ENCODE data around the gene MREG. TPM values are rescaled to one million over a fixed set of nuclear protein-coding genes. Genes with fewer than 3 reads are reported as not detected.
"Not testable (repeated sequence)": the region's sequence is repeated elsewhere in the genome, so short reads cannot be mapped to it uniquely, and the experiment has no call there.

MREG gene
- total RNA-seq, 3 donors from 2014 or later (not counting 1 experiment from before 2014, with no cell fraction given): 4.0 to 9.8 (median 6.8) TPM

- Mint-ChIP-seq H3K27me3 (ENCODE audit: low read depth in 2 of 2) (no peaks in the 10 kb centered on the region), H3K27ac (no peak overlapping the region), H3K36me3 (peaks cover 7% of the 10 kb centered on the region), H3K4me3 (no peak overlapping the region), H3K9me3 (no peaks in the 10 kb centered on the region), H3K4me1 (peaks cover 14 to 16% of the 10 kb centered on the region in 2 donors)
- Histone ChIP-seq H3K4me1 (ENCODE audit: control insufficient read depth, insufficient read depth, low read length) (peaks cover 10% of the 10 kb centered on the region), H3K27ac (ENCODE audit: low read length) (no peak overlapping the region), H3K36me3 (ENCODE audit: control insufficient read depth, insufficient read depth, low read length) (peaks cover 7% of the 10 kb centered on the region), H3K4me3 (ENCODE audit: low read length) (no peak overlapping the region), H3K9me3 (ENCODE audit: control insufficient read depth, insufficient read depth, low read length) (no peaks in the 10 kb centered on the region), H3K27me3 (ENCODE audit: control insufficient read depth, insufficient read depth, low read length) (no peaks in the 10 kb centered on the region)
- ATAC-seq (no peak), DNase-seq (no peak)
- intact Hi-C loops (cut with micrococcal nuclease): no loop called here
- WGBS (ENCODE audit: insufficient coverage): 48% methylated on average over 1 of the region's 2 CpGs
- no peak for TF ChIP-seq CTCF (IDR thresholded peaks at IDR 0.05)
These were observed 14.7 kb downstream of the MREG start for GRCh38 chr2:215998636-215999035.

DNA sequence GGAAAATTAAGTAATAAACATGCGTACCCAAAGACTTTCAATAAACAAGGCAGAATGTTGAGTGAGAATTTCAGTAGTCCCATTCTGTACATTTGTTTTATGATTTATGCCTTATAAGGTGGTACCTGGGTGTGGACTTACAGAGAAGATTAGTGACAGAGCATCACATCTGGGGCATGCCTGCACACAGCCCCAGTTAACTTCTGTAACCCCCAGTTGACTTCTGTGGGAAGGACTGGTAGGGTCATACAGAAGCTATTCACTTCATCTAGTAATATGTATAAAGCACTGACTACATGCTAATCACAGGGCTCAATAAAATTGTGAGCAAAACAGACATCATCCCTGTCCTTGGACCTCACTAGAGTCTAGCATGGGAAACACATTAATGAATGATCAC is 16.1 kb downstream of the MREG start:
- TF ChIP-seq CTCF (IDR thresholded peaks at IDR 0.05): no peak
- H3K4me1 Mint-ChIP-seq: peaks cover 4 to 13% of the 10 kb centered on the region in 2 donors
- Histone ChIP-seq H3K36me3 (ENCODE audit: control insufficient read depth, insufficient read depth, low read length) (peaks cover 7% of the 10 kb centered on the region), H3K9me3 (ENCODE audit: control insufficient read depth, insufficient read depth, low read length) (no peaks in the 10 kb centered on the region), H3K4me3 (ENCODE audit: low read length) (no peak overlapping the region), H3K4me1 (ENCODE audit: control insufficient read depth, insufficient read depth, low read length) (peaks cover 6% of the 10 kb centered on the region), H3K27me3 (ENCODE audit: control insufficient read depth, insufficient read depth, low read length) (no peaks in the 10 kb centered on the region), H3K27ac (ENCODE audit: low read length) (no peak overlapping the region)
- intact Hi-C loops (cut with micrococcal nuclease): no loop called here
- 100% methylated on average over 1 of the region's 1 CpG for WGBS (ENCODE audit: insufficient coverage)
- no peak for ATAC-seq
- DNase-seq: no peak
- H3K4me3 Mint-ChIP-seq: no peak overlapping the region
- H3K27ac Mint-ChIP-seq: no peak overlapping the region
- peaks cover 12% of the 10 kb centered on the region for H3K36me3 Mint-ChIP-seq
- no peaks in the 10 kb centered on the region for H3K9me3 Mint-ChIP-seq
- no peaks in the 10 kb centered on the region for H3K27me3 Mint-ChIP-seq (ENCODE audit: low read depth in 2 of 2)

DNA sequence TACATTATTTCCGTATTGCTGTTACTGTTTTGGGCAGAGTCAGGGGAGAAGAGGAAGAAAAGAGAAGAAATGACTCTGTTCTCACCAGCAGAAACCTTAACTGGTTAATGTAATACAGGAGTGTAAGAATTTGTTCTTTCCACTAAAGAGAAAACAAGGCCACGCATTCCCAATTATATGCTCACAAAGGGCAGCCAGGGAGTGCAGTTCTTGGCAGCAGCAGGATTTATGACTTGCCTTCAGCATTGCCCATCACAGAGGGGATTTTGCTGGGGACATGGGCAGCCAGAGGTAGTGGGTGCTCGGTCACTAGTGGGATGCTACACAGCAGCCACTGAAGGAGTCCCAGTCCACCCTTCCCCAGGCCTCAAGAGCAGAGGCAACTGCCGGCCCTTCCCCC is 18.4 kb downstream of the MREG start:
- no peak for DNase-seq
- no peak for ATAC-seq
- H3K36me3 ChIP-seq (ENCODE audit: control insufficient read depth, insufficient read depth, low read length): peaks cover 7% of the 10 kb centered on the region
- Mint-ChIP-seq H3K4me1 (peaks cover 4 to 12% of the 10 kb centered on the region in 2 donors), H3K9me3 (peaks cover 4 to 13% of the 10 kb centered on the region in 2 donors), H3K4me3 (no peak overlapping the region), H3K36me3 (peaks cover 33% of the 10 kb centered on the region), H3K27me3 (ENCODE audit: low read depth in 2 of 2) (no peaks in the 10 kb centered on the region), H3K27ac (no peak overlapping the region)
- no peak overlapping the region for H3K4me3 ChIP-seq (ENCODE audit: low read length)
- TF ChIP-seq CTCF (IDR thresholded peaks at IDR 0.05): no peak
- WGBS (ENCODE audit: insufficient coverage): 98% methylated on average over 3 of the region's 4 CpGs
- no peaks in the 10 kb centered on the region for H3K9me3 ChIP-seq (ENCODE audit: control insufficient read depth, insufficient read depth, low read length)
- no peak overlapping the region for H3K27ac ChIP-seq (ENCODE audit: low read length)
- H3K27me3 ChIP-seq (ENCODE audit: control insufficient read depth, insufficient read depth, low read length): no peaks in the 10 kb centered on the region
- intact Hi-C loops (cut with micrococcal nuclease): no loop called here
- no peaks in the 10 kb centered on the region for H3K4me1 ChIP-seq (ENCODE audit: control insufficient read depth, insufficient read depth, low read length)

GRCh38 chr2:215988556-215989207 is 24.7 kb downstream of the MREG start:
- intact Hi-C loops (cut with micrococcal nuclease); H3K9me3 ChIP-seq (ENCODE audit: control insufficient read depth, insufficient read depth, low read length); H3K27ac ChIP-seq (ENCODE audit: low read length); H3K4me3 Mint-ChIP-seq; H3K27ac Mint-ChIP-seq; H3K27me3 ChIP-seq (ENCODE audit: control insufficient read depth, insufficient read depth, low read length); ATAC-seq; H3K4me1 ChIP-seq (ENCODE audit: control insufficient read depth, insufficient read depth, low read length); H3K27me3 Mint-ChIP-seq (ENCODE audit: low read depth in 2 of 2); H3K36me3 ChIP-seq (ENCODE audit: control insufficient read depth, insufficient read depth, low read length); H3K4me3 ChIP-seq (ENCODE audit: low read length); DNase-seq: not testable (repeated sequence)
- Mint-ChIP-seq H3K9me3 (peaks cover 6 to 19% of the 10 kb centered on the region in 2 donors), H3K4me1 (peaks cover 6 to 12% of the 10 kb centered on the region in 2 donors), H3K36me3 (peaks cover 40% of the 10 kb centered on the region)
- 86% methylated on average over 5 of the region's 5 CpGs for WGBS (ENCODE audit: insufficient coverage)
